ENCODE results near the gene F7. TPM values are rescaled to one million over a fixed set of nuclear protein-coding genes. Genes with fewer than 3 reads are reported as not detected.

F7 gene
- polyA plus RNA-seq, 2 of the 4 experiments (the other 2 are of a cell fraction) = 0.26 to 0.65 TPM

- FAIRE-seq (no peak), DNase-seq (ENCODE audit: low read depth in 1 of 2, low spot score in 1 of 2) (no peak), ATAC-seq (no peak)
- POLR2A ChIA-PET = no interaction called here
- CTCF ChIA-PET = interaction anchor here (1.3 kb wide), 1 partner anchor 12 kb away, joined by 3 read pairs; no protein-coding TSS in a partner anchor
- Histone ChIP-seq H3K9me3 (no peaks in the 10 kb centered on the region; the same call in 2 of the 3 replicates), H3K4me2 (no peak overlapping the region), H3K4me3 (no peak overlapping the region), H3K27ac (no peak overlapping the region), H3K4me1 (no peaks in the 10 kb centered on the region)
- 78% methylated on average over 12 of the region's 22 CpGs for WGBS (ENCODE audit: missing lambda C conversion rate)
- TF ChIP-seq KDM5A (IDR thresholded peaks at IDR 0.05) (no peak), CEBPB (IDR thresholded peaks at IDR 0.05) (no peak), NPAS2 (CRISPR knock-in tag; IDR thresholded peaks at IDR 0.05; ENCODE audit: borderline replicate concordance) (no peak)
Observed at GRCh38 chr13:113063091-113063491, 42.5 kb upstream of the F7 start.

- H3K4me3 ChIP-seq = no peak overlapping the region
- DNase-seq (ENCODE audit: low read depth in 1 of 2, low spot score in 1 of 2) (no peak), FAIRE-seq (no peak), ATAC-seq (no peak; a peak in 1 of 6 replicates)
- POLR2A ChIA-PET = no interaction called here
- no peak for TF ChIP-seq MAZ (IDR thresholded peaks at IDR 0.05; ENCODE audit: borderline replicate concordance, low read depth, low read length)
- no peak for TF ChIP-seq CTCF (IDR thresholded peaks at IDR 0.05)
- TF ChIP-seq TFCP2L1 (CRISPR knock-in tag; IDR thresholded peaks at IDR 0.05) = no peak
- no peak for TF ChIP-seq CHD2 (IDR thresholded peaks at IDR 0.05; ENCODE audit: low read length, partially characterized antibody)
- no peak for TF ChIP-seq FOSB (CRISPR knock-in tag; IDR thresholded peaks at IDR 0.05)
- no peak for TF ChIP-seq CEBPB (IDR thresholded peaks at IDR 0.05)
- TF ChIP-seq ZC3H11A (IDR thresholded peaks at IDR 0.05) = no peak
- TF ChIP-seq, protein P1, sequence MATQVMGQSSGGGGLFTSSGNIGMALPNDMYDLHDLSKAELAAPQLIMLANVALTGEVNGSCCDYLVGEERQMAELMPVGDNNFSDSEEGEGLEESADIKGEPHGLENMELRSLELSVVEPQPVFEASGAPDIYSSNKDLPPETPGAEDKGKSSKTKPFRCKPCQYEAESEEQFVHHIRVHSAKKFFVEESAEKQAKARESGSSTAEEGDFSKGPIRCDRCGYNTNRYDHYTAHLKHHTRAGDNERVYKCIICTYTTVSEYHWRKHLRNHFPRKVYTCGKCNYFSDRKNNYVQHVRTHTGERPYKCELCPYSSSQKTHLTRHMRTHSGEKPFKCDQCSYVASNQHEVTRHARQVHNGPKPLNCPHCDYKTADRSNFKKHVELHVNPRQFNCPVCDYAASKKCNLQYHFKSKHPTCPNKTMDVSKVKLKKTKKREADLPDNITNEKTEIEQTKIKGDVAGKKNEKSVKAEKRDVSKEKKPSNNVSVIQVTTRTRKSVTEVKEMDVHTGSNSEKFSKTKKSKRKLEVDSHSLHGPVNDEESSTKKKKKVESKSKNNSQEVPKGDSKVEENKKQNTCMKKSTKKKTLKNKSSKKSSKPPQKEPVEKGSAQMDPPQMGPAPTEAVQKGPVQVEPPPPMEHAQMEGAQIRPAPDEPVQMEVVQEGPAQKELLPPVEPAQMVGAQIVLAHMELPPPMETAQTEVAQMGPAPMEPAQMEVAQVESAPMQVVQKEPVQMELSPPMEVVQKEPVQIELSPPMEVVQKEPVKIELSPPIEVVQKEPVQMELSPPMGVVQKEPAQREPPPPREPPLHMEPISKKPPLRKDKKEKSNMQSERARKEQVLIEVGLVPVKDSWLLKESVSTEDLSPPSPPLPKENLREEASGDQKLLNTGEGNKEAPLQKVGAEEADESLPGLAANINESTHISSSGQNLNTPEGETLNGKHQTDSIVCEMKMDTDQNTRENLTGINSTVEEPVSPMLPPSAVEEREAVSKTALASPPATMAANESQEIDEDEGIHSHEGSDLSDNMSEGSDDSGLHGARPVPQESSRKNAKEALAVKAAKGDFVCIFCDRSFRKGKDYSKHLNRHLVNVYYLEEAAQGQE (IDR thresholded peaks at IDR 0.05) = no peak
- TF ChIP-seq ZFP36 (IDR thresholded peaks at IDR 0.05; ENCODE audit: borderline replicate concordance, partially characterized antibody) = no peak
- TF ChIP-seq BHLHE40 (IDR thresholded peaks at IDR 0.05; ENCODE audit: low read depth, low read length) = no peak
- no peak for TF ChIP-seq ZNF302 (CRISPR knock-in tag; IDR thresholded peaks at IDR 0.05)
- TF ChIP-seq MYC (IDR thresholded peaks at IDR 0.05; ENCODE audit: borderline replicate concordance, low read length) = no peak
- TF ChIP-seq PBX3 (IDR thresholded peaks at IDR 0.05) = no peak
- no peak for TF ChIP-seq EP300 (IDR thresholded peaks at IDR 0.05)
- TF ChIP-seq SREBF2 (IDR thresholded peaks at IDR 0.05) = no peak
- no peak for TF ChIP-seq RARB (CRISPR knock-in tag; IDR thresholded peaks at IDR 0.05)
- TF ChIP-seq RFX5 (IDR thresholded peaks at IDR 0.05) = no peak
- no peak for TF ChIP-seq MAFK (IDR thresholded peaks at IDR 0.05; ENCODE audit: partially characterized antibody)
- 68% methylated on average over 21 of the region's 29 CpGs for WGBS (ENCODE audit: missing lambda C conversion rate)
- H3K4me1 ChIP-seq = no peaks in the 10 kb centered on the region
- no peak overlapping the region for H3K27ac ChIP-seq
- no peaks in the 10 kb centered on the region for H3K9me3 ChIP-seq
- CTCF ChIA-PET = interaction anchor here (1.3 kb wide), 1 partner anchor 13 kb away, joined by 3 read pairs; no protein-coding TSS in a partner anchor
- no peak overlapping the region for H3K4me2 ChIP-seq
Observed at GRCh38 chr13:113064000-113064533, 41.5 kb upstream of the F7 start.

Measured in A549 (cell line).